ENCODE results near the gene CABLES1. TPM values are rescaled to one million over a fixed set of nuclear protein-coding genes. Genes with fewer than 3 reads are reported as not detected.
A peak's percentile ranks its signal among the peaks of the same experiment; 100 is the strongest.

Gene CABLES1
- total and polyA plus RNA-seq, 2 donors from 2014 or later = 7.6 to 40.5 TPM

DNA sequence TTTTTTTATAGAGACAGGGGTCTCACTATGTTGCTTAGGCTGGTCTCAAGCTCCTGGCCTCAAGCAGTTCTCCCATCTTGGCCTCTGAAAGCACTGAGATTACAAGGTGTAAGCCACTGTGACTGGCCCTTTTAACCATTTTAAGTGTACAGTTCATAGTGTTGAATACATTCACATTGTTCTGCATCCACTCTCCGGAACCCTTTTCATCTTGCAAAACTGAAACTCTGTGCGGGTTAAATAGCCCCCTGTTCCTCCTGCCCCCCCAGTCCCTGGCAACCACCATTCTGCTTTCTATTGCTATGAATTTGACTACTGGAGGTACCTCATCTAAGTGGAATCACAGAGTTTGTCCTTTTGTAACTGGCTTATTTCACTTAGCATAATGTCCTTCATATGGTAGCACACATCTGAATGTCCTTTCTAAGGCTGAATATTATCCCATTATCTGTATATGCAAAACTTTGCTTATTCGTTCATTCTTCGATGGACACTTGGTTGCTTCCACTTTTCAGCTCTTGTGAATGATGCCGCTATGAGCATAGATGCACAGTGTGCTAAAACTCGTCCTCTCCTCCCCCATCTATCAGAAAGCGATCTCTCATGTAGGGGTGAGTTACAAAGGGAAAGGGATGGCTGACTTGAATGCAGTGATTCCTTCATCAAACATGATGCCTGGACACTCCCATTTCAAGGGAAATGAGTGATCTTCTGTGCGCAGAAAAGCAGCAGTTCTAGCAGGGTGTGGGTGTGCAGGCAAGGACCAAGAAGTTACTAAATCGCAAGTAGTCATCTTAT is 30.2 kb downstream of the CABLES1 start:
- TF ChIP-seq, protein P1, sequence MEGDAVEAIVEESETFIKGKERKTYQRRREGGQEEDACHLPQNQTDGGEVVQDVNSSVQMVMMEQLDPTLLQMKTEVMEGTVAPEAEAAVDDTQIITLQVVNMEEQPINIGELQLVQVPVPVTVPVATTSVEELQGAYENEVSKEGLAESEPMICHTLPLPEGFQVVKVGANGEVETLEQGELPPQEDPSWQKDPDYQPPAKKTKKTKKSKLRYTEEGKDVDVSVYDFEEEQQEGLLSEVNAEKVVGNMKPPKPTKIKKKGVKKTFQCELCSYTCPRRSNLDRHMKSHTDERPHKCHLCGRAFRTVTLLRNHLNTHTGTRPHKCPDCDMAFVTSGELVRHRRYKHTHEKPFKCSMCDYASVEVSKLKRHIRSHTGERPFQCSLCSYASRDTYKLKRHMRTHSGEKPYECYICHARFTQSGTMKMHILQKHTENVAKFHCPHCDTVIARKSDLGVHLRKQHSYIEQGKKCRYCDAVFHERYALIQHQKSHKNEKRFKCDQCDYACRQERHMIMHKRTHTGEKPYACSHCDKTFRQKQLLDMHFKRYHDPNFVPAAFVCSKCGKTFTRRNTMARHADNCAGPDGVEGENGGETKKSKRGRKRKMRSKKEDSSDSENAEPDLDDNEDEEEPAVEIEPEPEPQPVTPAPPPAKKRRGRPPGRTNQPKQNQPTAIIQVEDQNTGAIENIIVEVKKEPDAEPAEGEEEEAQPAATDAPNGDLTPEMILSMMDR (IDR thresholded peaks at IDR 0.05; ENCODE audit: borderline replicate concordance, extremely low read depth, insufficient read depth) = no peak
- DNase-seq (no peak), FAIRE-seq (no peak)
- Histone ChIP-seq H3K9ac (ENCODE audit: low read length in 3 of 3) (no peak overlapping the region), H3K4me3 (ENCODE audit: low read length in 3 of 3) (no peak overlapping the region), H3K36me3 (ENCODE audit: control insufficient read depth in 2 of 3, insufficient read depth in 3 of 3, low read length in 3 of 3) (no peaks in the 10 kb centered on the region), H3K4me1 (ENCODE audit: control insufficient read depth in 2 of 3, insufficient read depth in 2 of 3, low read depth in 1 of 3, low read length in 3 of 3) (peaks cover 0 to 6% (median 0%) of the 10 kb centered on the region in 3 donors), H3K27ac (ENCODE audit: low read depth in 2 of 2, low read length in 2 of 2) (no peak overlapping the region), H3K27me3 (ENCODE audit: control insufficient read depth, insufficient read depth, low read length) (no peaks in the 10 kb centered on the region), H3K9me3 (ENCODE audit: control insufficient read depth in 2 of 3, insufficient read depth in 1 of 3, low read length in 3 of 3) (no peaks in the 10 kb centered on the region)
- intact Hi-C loops (cut with DNase I) = no loop called here

DNA sequence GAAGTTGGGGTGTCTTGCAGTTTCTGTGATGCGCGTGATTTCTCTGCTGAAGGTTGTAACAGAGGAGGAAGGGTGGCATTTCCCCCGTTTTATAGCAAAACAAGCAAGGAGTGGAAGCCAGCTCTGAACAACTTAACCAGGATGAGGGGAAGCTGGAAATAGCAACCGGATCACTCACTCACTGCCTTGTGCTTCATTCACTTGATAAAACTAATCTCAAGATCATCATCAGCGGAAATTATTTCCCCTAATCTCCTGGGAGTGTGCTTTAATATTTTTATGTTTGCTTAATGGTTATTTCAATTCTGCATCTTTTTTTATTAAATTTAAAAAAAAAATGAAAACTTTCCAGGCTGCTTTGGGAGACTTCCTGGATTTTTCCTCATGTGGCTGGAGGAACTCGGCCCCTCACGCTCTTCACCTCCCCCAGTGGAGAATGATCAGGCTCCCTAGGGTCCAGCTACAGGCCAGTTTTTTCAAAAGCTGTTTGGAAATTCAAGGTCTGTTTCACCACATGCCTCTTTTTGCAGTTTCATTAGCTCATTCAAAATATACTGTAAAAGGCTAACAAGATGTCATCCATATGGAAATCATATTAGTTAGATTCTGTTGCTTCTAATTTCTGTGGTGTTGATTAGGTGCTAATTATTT is 31.7 kb downstream of the CABLES1 start:
- Histone ChIP-seq H3K4me3 (ENCODE audit: low read length in 3 of 3) (no peak overlapping the region), H3K36me3 (ENCODE audit: control insufficient read depth in 2 of 3, insufficient read depth in 3 of 3, low read length in 3 of 3) (no peaks in the 10 kb centered on the region), H3K9me3 (ENCODE audit: control insufficient read depth in 2 of 3, insufficient read depth in 1 of 3, low read length in 3 of 3) (no peaks in the 10 kb centered on the region), H3K27ac (ENCODE audit: low read depth in 2 of 2, low read length in 2 of 2) (no peak overlapping the region), H3K9ac (ENCODE audit: low read length in 3 of 3) (peak overlapping the region in 1 of 3 donors; percentile 40), H3K4me1 (ENCODE audit: control insufficient read depth in 2 of 3, insufficient read depth in 2 of 3, low read depth in 1 of 3, low read length in 3 of 3) (peaks cover 0 to 5% (median 0%) of the 10 kb centered on the region in 3 donors), H3K27me3 (ENCODE audit: control insufficient read depth, insufficient read depth, low read length) (no peaks in the 10 kb centered on the region)
- DNase-seq (no peak), FAIRE-seq (no peak)
- intact Hi-C loops (cut with DNase I) = no loop called here
- TF ChIP-seq, protein P1 (IDR thresholded peaks at IDR 0.05; ENCODE audit: borderline replicate concordance, extremely low read depth, insufficient read depth) = no peak

DNA sequence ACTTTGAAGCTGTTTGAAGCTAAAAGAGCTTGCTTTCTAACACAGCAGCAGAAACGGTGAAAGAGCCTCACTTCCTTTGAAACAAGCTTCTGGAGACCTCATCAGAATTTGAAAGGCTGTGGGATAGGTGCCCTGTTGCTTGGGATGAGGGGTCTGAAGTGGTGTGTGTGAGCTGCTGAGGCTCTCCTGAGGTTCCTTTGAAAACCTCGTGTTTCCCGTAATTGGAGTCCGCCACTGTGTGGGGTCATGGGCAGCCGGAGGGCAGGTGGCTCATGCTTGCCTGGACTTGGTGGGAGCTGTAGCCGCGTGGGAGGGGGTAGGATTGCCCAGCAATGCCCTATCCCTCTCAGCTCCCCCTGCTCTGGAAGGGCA is 34.4 kb downstream of the CABLES1 start:
- intact Hi-C loops (cut with DNase I) = no loop called here
- Histone ChIP-seq H3K4me3 (ENCODE audit: low read length in 3 of 3) (no peak overlapping the region), H3K9ac (ENCODE audit: low read length in 3 of 3) (no peak overlapping the region), H3K36me3 (ENCODE audit: control insufficient read depth in 2 of 3, insufficient read depth in 3 of 3, low read length in 3 of 3) (no peaks in the 10 kb centered on the region), H3K9me3 (ENCODE audit: control insufficient read depth in 2 of 3, insufficient read depth in 1 of 3, low read length in 3 of 3) (no peaks in the 10 kb centered on the region), H3K27ac (ENCODE audit: low read depth in 2 of 2, low read length in 2 of 2) (no peak overlapping the region), H3K4me1 (ENCODE audit: control insufficient read depth in 2 of 3, insufficient read depth in 2 of 3, low read depth in 1 of 3, low read length in 3 of 3) (peaks cover 0 to 5% (median 0%) of the 10 kb centered on the region in 3 donors), H3K27me3 (ENCODE audit: control insufficient read depth, insufficient read depth, low read length) (no peaks in the 10 kb centered on the region)
- peak in 4 of 5 donors; percentile 64 to 72 (median 64) for DNase-seq
- TF ChIP-seq, protein P1 (IDR thresholded peaks at IDR 0.05; ENCODE audit: borderline replicate concordance, extremely low read depth, insufficient read depth) = no peak
- no peak for FAIRE-seq

All from kidney (tissue), 14 donors.